H1 (cell line): Measurements from ENCODE around the gene COL16A1.

ENCODE experiments used
- BRCA1 ChIP-seq: IDR thresholded peaks from 2 replicates; pipeline ENCODE4 v1.6.1; 2012; ENCODE audit warnings: low read depth, low read length, improper control_type of control experiment
- CHD2 ChIP-seq: IDR thresholded peaks from 2 replicates; pipeline ENCODE4 v1.6.1; 2012; ENCODE audit warnings: low read length, improper control_type of control experiment
- MAX ChIP-seq: IDR thresholded peaks from 2 replicates; pipeline ENCODE4 v1.6.1; 2012; ENCODE audit warnings: inconsistent platforms
- POLR2AphosphoS5 ChIP-seq: IDR thresholded peaks from 2 replicates; pipeline ENCODE4 v1.6.1; 2011; ENCODE audit warnings: low read depth, low read length
- SUZ12 ChIP-seq: fragments of 200-600 bp; sonication (generic); IDR thresholded peaks from 2 replicates; pipeline ENCODE4 v1.6.1; 2012; ENCODE audit warnings: mild to moderate bottlenecking, inconsistent platforms, low read length, moderate library complexity, mixed read lengths
- TF ChIP-seq, protein P1 (sequence below), 3 experiments: IDR thresholded peaks; 1 replicate in 2 of 3; 2 replicates in 1 of 3; pipeline versions ENCODE4 v1.5.1 to v1.6.1; 2011; ENCODE audit warnings: low read length in 3 of 3, mild to moderate bottlenecking in 3 of 3, inconsistent platforms in 2 of 3, low read depth in 1 of 3, moderate library complexity in 1 of 3; ENCODE audit not compliant: insufficient read depth in 1 of 3; ENCODE audit errors: control extremely low read depth in 1 of 3

GRCh38 chr1:31666263-31666963, 37.4 kb downstream of the COL16A1 start:
- TF ChIP-seq, protein P1, sequence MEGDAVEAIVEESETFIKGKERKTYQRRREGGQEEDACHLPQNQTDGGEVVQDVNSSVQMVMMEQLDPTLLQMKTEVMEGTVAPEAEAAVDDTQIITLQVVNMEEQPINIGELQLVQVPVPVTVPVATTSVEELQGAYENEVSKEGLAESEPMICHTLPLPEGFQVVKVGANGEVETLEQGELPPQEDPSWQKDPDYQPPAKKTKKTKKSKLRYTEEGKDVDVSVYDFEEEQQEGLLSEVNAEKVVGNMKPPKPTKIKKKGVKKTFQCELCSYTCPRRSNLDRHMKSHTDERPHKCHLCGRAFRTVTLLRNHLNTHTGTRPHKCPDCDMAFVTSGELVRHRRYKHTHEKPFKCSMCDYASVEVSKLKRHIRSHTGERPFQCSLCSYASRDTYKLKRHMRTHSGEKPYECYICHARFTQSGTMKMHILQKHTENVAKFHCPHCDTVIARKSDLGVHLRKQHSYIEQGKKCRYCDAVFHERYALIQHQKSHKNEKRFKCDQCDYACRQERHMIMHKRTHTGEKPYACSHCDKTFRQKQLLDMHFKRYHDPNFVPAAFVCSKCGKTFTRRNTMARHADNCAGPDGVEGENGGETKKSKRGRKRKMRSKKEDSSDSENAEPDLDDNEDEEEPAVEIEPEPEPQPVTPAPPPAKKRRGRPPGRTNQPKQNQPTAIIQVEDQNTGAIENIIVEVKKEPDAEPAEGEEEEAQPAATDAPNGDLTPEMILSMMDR (IDR thresholded peaks at IDR 0.05; ENCODE audit: control extremely low read depth in 1 of 3, insufficient read depth in 1 of 3, low read depth in 1 of 3, low read length in 3 of 3): no peak
- TF ChIP-seq SUZ12: no peak
- TF ChIP-seq POLR2AphosphoS5: no peak
- no peak for TF ChIP-seq MAX
- no peak for TF ChIP-seq CHD2
- TF ChIP-seq BRCA1: no peak
